Liver (tissue), 3 donors: ENCODE measurements around the gene EML3.

Source experiments
- FOXA1 ChIP-seq: IDR thresholded peaks from 2 replicates; pipeline ENCODE4 v1.6.1; 2016; ENCODE audit warnings: antibody characterized with exemption
- GABPA ChIP-seq, 2 donors: IDR thresholded peaks in 1 of 2; conservative IDR thresholded peaks in 1 of 2; 2 replicates each; pipeline ENCODE4 v1.6.1; 2016; ENCODE audit warnings: antibody characterized with exemption in 2 of 2, mild to moderate bottlenecking in 1 of 2, moderate library complexity in 1 of 2
- SP1 ChIP-seq: IDR thresholded peaks from 2 replicates; pipeline ENCODE4 v1.6.1; 2018; ENCODE audit warnings: antibody characterized with exemption, mild to moderate bottlenecking
- TAF1 ChIP-seq: conservative IDR thresholded peaks from 2 replicates; pipeline ENCODE4 v1.6.1; 2016; ENCODE audit warnings: antibody characterized with exemption, mild to moderate bottlenecking
- YY1 ChIP-seq: IDR thresholded peaks from 2 replicates; pipeline ENCODE4 v1.6.1; 2016; ENCODE audit warnings: antibody characterized with exemption, mild to moderate bottlenecking
- TF ChIP-seq, protein P1 (sequence below): fragments of 150-350 bp; IDR thresholded peaks from 2 replicates; pipeline ENCODE4 v1.5.1; 2017; ENCODE audit warnings: improper control_type of control experiment, low read depth, low read length; ENCODE audit not compliant: missing input control
- TF ChIP-seq, protein P2 (sequence below): IDR thresholded peaks from 2 replicates; pipeline ENCODE4 v1.6.1; 2016; ENCODE audit warnings: antibody characterized with exemption
- TF ChIP-seq, protein P3 (sequence below): IDR thresholded peaks from 2 replicates; pipeline ENCODE4 v1.6.1; 2016; ENCODE audit warnings: antibody characterized with exemption
- TF ChIP-seq, protein P4 (sequence below): IDR thresholded peaks from 2 replicates; pipeline ENCODE4 v1.6.1; 2016; ENCODE audit warnings: antibody characterized with exemption, mild to moderate bottlenecking
- TF ChIP-seq, protein P5 (sequence below): IDR thresholded peaks from 2 replicates; pipeline ENCODE4 v1.6.1; 2016; ENCODE audit warnings: antibody characterized with exemption
- donor health status: healthy.
- donor health status: healthy.

DNA sequence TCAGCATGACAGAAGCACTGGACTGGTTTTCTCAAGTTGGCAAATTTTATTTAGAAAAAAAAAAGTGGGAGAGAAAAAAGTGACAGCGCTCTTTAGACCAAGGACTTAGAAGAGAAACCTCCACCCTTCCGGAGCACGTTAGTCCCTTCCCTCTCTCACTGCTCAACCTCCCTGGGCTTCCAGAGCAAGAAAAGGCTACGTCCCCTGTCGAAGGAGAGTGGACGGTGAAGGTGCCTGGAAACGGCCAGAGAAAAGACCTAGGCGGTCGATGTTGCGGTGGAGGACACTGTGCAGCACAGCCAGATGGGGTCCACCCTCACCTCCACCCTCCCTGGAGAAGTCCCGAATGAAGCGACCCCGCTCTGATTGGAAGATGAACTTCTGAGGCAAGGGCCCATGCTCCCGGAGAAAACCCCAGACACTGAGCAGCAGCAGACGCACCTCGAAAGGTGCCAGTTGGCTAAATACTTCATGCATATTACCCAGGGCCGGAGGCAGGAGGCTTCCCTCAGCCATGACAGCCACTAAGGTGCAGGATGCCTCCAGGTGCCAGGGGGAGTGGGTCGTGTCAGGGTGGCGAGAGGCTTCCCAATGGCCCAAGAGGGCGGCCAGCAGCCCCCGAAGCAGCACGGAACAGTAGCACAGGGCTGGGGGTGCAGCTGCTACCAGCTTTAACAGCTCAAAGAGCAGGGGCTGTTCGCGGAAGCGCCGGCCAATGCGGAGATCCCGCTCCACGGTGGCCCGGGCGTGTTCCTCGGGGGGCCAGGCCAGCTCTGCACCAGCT, 34.4 kb upstream of the EML3 start:
- TF ChIP-seq YY1 (no peak), TAF1 (peak; percentile 45), GABPA (IDR thresholded peaks at IDR 0.05 in 1 of 2, conservative IDR thresholded peaks at IDR 0.05 in 1 of 2) (no peak), SP1 (no peak), FOXA1 (no peak)
- TF ChIP-seq, protein P1, sequence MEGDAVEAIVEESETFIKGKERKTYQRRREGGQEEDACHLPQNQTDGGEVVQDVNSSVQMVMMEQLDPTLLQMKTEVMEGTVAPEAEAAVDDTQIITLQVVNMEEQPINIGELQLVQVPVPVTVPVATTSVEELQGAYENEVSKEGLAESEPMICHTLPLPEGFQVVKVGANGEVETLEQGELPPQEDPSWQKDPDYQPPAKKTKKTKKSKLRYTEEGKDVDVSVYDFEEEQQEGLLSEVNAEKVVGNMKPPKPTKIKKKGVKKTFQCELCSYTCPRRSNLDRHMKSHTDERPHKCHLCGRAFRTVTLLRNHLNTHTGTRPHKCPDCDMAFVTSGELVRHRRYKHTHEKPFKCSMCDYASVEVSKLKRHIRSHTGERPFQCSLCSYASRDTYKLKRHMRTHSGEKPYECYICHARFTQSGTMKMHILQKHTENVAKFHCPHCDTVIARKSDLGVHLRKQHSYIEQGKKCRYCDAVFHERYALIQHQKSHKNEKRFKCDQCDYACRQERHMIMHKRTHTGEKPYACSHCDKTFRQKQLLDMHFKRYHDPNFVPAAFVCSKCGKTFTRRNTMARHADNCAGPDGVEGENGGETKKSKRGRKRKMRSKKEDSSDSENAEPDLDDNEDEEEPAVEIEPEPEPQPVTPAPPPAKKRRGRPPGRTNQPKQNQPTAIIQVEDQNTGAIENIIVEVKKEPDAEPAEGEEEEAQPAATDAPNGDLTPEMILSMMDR, result no peak
- TF ChIP-seq, protein P2, sequence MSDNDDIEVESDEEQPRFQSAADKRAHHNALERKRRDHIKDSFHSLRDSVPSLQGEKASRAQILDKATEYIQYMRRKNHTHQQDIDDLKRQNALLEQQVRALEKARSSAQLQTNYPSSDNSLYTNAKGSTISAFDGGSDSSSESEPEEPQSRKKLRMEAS, result no peak
- TF ChIP-seq, protein P3, sequence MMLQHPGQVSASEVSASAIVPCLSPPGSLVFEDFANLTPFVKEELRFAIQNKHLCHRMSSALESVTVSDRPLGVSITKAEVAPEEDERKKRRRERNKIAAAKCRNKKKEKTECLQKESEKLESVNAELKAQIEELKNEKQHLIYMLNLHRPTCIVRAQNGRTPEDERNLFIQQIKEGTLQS, result no peak
- TF ChIP-seq, protein P4, sequence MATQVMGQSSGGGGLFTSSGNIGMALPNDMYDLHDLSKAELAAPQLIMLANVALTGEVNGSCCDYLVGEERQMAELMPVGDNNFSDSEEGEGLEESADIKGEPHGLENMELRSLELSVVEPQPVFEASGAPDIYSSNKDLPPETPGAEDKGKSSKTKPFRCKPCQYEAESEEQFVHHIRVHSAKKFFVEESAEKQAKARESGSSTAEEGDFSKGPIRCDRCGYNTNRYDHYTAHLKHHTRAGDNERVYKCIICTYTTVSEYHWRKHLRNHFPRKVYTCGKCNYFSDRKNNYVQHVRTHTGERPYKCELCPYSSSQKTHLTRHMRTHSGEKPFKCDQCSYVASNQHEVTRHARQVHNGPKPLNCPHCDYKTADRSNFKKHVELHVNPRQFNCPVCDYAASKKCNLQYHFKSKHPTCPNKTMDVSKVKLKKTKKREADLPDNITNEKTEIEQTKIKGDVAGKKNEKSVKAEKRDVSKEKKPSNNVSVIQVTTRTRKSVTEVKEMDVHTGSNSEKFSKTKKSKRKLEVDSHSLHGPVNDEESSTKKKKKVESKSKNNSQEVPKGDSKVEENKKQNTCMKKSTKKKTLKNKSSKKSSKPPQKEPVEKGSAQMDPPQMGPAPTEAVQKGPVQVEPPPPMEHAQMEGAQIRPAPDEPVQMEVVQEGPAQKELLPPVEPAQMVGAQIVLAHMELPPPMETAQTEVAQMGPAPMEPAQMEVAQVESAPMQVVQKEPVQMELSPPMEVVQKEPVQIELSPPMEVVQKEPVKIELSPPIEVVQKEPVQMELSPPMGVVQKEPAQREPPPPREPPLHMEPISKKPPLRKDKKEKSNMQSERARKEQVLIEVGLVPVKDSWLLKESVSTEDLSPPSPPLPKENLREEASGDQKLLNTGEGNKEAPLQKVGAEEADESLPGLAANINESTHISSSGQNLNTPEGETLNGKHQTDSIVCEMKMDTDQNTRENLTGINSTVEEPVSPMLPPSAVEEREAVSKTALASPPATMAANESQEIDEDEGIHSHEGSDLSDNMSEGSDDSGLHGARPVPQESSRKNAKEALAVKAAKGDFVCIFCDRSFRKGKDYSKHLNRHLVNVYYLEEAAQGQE, result no peak
- TF ChIP-seq, protein P5, sequence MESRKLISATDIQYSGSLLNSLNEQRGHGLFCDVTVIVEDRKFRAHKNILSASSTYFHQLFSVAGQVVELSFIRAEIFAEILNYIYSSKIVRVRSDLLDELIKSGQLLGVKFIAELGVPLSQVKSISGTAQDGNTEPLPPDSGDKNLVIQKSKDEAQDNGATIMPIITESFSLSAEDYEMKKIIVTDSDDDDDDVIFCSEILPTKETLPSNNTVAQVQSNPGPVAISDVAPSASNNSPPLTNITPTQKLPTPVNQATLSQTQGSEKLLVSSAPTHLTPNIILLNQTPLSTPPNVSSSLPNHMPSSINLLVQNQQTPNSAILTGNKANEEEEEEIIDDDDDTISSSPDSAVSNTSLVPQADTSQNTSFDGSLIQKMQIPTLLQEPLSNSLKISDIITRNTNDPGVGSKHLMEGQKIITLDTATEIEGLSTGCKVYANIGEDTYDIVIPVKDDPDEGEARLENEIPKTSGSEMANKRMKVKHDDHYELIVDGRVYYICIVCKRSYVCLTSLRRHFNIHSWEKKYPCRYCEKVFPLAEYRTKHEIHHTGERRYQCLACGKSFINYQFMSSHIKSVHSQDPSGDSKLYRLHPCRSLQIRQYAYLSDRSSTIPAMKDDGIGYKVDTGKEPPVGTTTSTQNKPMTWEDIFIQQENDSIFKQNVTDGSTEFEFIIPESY, result no peak
